GM23338 (cell line): ENCODE data around the gene PRR36. TPM values are rescaled to one million over a fixed set of nuclear protein-coding genes. Genes with fewer than 3 reads are reported as not detected.

Experiments used
- ATAC-seq: fragments of 200-7000 bp; cut with Tn5 transposase; 3 replicates; pipeline ENCODE4 v1.9.1; 2020
- DNase-seq: peaks from one replicate; pipeline ENCODE4 v3.0.0-alpha.2; 2015; ENCODE audit warnings: low spot score
- H2AFZ ChIP-seq: fragments of 200-600 bp; sonication (generic); 2 replicates; pipeline ENCODE4 v1.8.0; 2016; ENCODE audit warnings: antibody characterized with exemption, mild to moderate bottlenecking, moderate library complexity
- H3F3A ChIP-seq: fragments of 200-600 bp; sonication (generic); replicated peaks from 2 replicates; pipeline ENCODE4 v1.8.0; 2017; ENCODE audit warnings: antibody characterized with exemption, mixed run types, low read depth
- H3K27ac ChIP-seq: fragments of 200-600 bp; sonication (generic); 2 replicates; pipeline ENCODE4 v1.6.1; 2016; ENCODE audit warnings: low read depth
- H3K27me3 ChIP-seq: fragments of 200-600 bp; sonication (generic); 2 replicates; pipeline ENCODE4 v1.8.0; 2016; ENCODE audit warnings: mild to moderate bottlenecking, mixed run types, moderate library complexity; ENCODE audit not compliant: insufficient read depth
- H3K36me3 ChIP-seq: fragments of 200-600 bp; sonication (generic); 2 replicates; pipeline ENCODE4 v1.8.0; 2016; ENCODE audit warnings: mild to moderate bottlenecking; ENCODE audit not compliant: insufficient read depth
- H3K4me1 ChIP-seq: fragments of 200-600 bp; sonication (generic); 2 replicates; pipeline ENCODE4 v1.8.0; 2016; ENCODE audit warnings: mild to moderate bottlenecking, moderate library complexity; ENCODE audit not compliant: insufficient read depth
- H3K4me2 ChIP-seq: fragments of 200-600 bp; sonication (generic); 2 replicates; pipeline ENCODE4 v1.7.1; 2017; ENCODE audit warnings: mixed run types
- H3K4me3 ChIP-seq: fragments of 200-600 bp; sonication (generic); 2 replicates; pipeline ENCODE4 v1.6.1; 2016; ENCODE audit warnings: mixed run types
- H3K79me2 ChIP-seq: fragments of 200-600 bp; sonication (generic); replicated peaks from 2 replicates; pipeline ENCODE4 v1.8.0; 2017; ENCODE audit warnings: mild to moderate bottlenecking; ENCODE audit not compliant: insufficient read depth
- H3K9me2 ChIP-seq: fragments of 200-600 bp; sonication (generic); 2 replicates; pipeline ENCODE4 v1.8.0; 2017; ENCODE audit not compliant: insufficient read depth
- H4K20me1 ChIP-seq: fragments of 200-600 bp; sonication (generic); replicated peaks from 2 replicates; pipeline ENCODE4 v1.8.0; 2017; ENCODE audit warnings: mild to moderate bottlenecking; ENCODE audit not compliant: insufficient read depth
- H3K27ac Mint-ChIP-seq: 2 replicates; pipeline ENCODE4 v1.8.0; 2020; ENCODE audit warnings: inconsistent platforms, mild to moderate bottlenecking, moderate library complexity, mixed read lengths
- H3K27me3 Mint-ChIP-seq: 3 replicates; pipeline ENCODE4 v1.8.0; 2022; ENCODE audit warnings: low read depth, mild to moderate bottlenecking, moderate library complexity, mixed read lengths, inconsistent platforms; ENCODE audit not compliant: insufficient read depth, poor library complexity
- H3K36me3 Mint-ChIP-seq: 3 replicates; pipeline ENCODE4 v1.8.0; 2021; ENCODE audit warnings: low read depth, mild to moderate bottlenecking, inconsistent platforms, moderate library complexity, mixed read lengths
- H3K4me1 Mint-ChIP-seq: 3 replicates; pipeline ENCODE4 v1.8.0; 2020; ENCODE audit warnings: mild to moderate bottlenecking, inconsistent platforms, mixed read lengths
- H3K4me3 Mint-ChIP-seq: 3 replicates; pipeline ENCODE4 v1.8.0; 2021; ENCODE audit warnings: moderate library complexity, mild to moderate bottlenecking, inconsistent platforms, mixed read lengths
- H3K9me3 Mint-ChIP-seq: 3 replicates; pipeline ENCODE4 v1.8.0; 2020; ENCODE audit warnings: moderate library complexity, mild to moderate bottlenecking, inconsistent platforms, mixed read lengths
- CREB1 ChIP-seq: fragments of 250-450 bp; sonication (Bioruptor Pico); IDR thresholded peaks from 2 replicates; pipeline ENCODE4 v1.5.0; 2020; ENCODE audit warnings: low read depth, mild to moderate bottlenecking, moderate library complexity
- EZH2 ChIP-seq: fragments of 200-600 bp; sonication (generic); IDR thresholded peaks from one replicate; pipeline ENCODE4 v1.8.0; 2017; ENCODE audit warnings: antibody characterized with exemption, mild to moderate bottlenecking, low read depth; ENCODE audit not compliant: unreplicated experiment
- EZH2phosphoT487 ChIP-seq: fragments of 200-600 bp; sonication (generic); IDR thresholded peaks from one replicate; pipeline ENCODE4 v1.8.1; 2018; ENCODE audit warnings: antibody characterized with exemption; ENCODE audit not compliant: unreplicated experiment
- JUNB ChIP-seq: IDR thresholded peaks from one replicate; pipeline ENCODE4 v1.6.1; 2016; ENCODE audit warnings: antibody characterized with exemption; ENCODE audit not compliant: unreplicated experiment
- NANOG ChIP-seq: IDR thresholded peaks from 2 replicates; pipeline ENCODE4 v1.6.1; 2016; ENCODE audit warnings: antibody characterized with exemption, borderline replicate concordance
- STAT1 ChIP-seq: IDR thresholded peaks from one replicate; pipeline ENCODE4 v1.6.1; 2016; ENCODE audit warnings: antibody characterized with exemption; ENCODE audit not compliant: unreplicated experiment
- ZNF114 ChIP-seq: fragments of 250-450 bp; sonication (Bioruptor Pico); IDR thresholded peaks from 2 replicates; pipeline ENCODE4 v1.5.0; 2020; ENCODE audit warnings: mild to moderate bottlenecking, moderate library complexity
- ZNF331 ChIP-seq: fragments of 250-450 bp; sonication (Bioruptor Pico); IDR thresholded peaks from 2 replicates; pipeline ENCODE4 v1.5.0; 2020; ENCODE audit warnings: low read depth, mild to moderate bottlenecking, moderate library complexity
- polyA plus RNA-seq: library from polyadenylated mRNA; unstranded; fragments of >200 nt; fragmentation: Nextera tagmentation; extraction: Ambion mirVana; gene quantifications from 2 replicates; pipeline ENCODE4 v1.2.1, GENCODE V29; 2016
- total RNA-seq: library from RNA; depleted of rRNA; stranded (reverse); fragments of >200 nt; shearing (Covaris generic); gene quantifications from 2 replicates; pipeline ENCODE4 v1.2.3, GENCODE V29; 2014
- TF ChIP-seq, protein P1 (sequence below): IDR thresholded peaks from one replicate; pipeline ENCODE4 v1.6.1; 2018; ENCODE audit warnings: antibody characterized with exemption; ENCODE audit not compliant: unreplicated experiment
- TF ChIP-seq, protein P2 (sequence below): IDR thresholded peaks from 2 replicates; pipeline ENCODE4 v1.6.1; 2016; ENCODE audit warnings: antibody characterized with exemption
- TF ChIP-seq, protein P3 (sequence below), 2 experiments: fragments of 200-600 bp in 1 of 2; sonication (generic) in 1 of 2; conservative IDR thresholded peaks; 2 replicates each; pipeline versions ENCODE4 v1.5.1 to v1.6.1; 2016 to 2017; ENCODE audit warnings: antibody characterized with exemption in 2 of 2, low read depth in 2 of 2, mild to moderate bottlenecking in 2 of 2, moderate library complexity in 1 of 2

Gene PRR36
- total and polyA plus RNA-seq, 2 experiments from 2014 or later: 17.6 to 17.9 TPM

DNA sequence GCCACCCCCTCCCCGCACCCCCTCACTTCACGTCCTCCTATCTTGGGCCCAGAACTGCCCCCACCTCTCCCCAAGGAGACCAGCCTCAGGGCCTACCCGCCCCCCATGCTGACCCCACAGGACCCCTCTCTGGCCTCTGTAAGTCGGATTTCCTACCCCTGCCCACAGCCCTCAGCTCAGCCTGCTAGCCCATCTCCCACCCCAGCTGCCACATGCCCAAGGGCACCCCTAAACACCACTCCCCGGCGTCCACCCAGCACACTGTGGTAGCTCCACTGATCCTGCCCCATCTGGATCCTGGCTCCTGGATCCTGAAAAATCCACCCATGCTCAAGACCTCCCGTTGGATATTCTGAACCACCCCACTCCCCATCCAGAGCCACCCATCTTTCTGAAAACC, 43.4 kb downstream of the PRR36 start:
- H3K27me3 ChIP-seq: 0 out of 2 replicates have a peak, but pooled peaks cover 6% of the 10 kb centered on the region
- H3K4me3 Mint-ChIP-seq: peak overlapping the region; percentile 73
- peaks cover 21% of the 10 kb centered on the region for H3K27me3 Mint-ChIP-seq
- peaks cover 20% of the 10 kb centered on the region for H3K4me1 Mint-ChIP-seq
- H3K9me2 ChIP-seq: no peaks in the 10 kb centered on the region
- 0 out of 2 replicates have a peak, but pooled peaks cover 3% of the 10 kb centered on the region for H3F3A ChIP-seq
- no peak overlapping the region for H3K27ac Mint-ChIP-seq
- H3K79me2 ChIP-seq: no peaks in the 10 kb centered on the region
- peak overlapping the region; percentile 74 for H3K4me2 ChIP-seq
- peaks cover 8% of the 10 kb centered on the region for H3K4me1 ChIP-seq
- no peak overlapping the region for H2AFZ ChIP-seq
- H3K4me3 ChIP-seq: peak overlapping the region; percentile 60
- DNase-seq: no peak
- no peak overlapping the region for H3K27ac ChIP-seq
- no peaks in the 10 kb centered on the region for H3K36me3 ChIP-seq
- no peaks in the 10 kb centered on the region for H4K20me1 ChIP-seq
- no peaks in the 10 kb centered on the region; the same call in 2 of the 3 replicates for H3K9me3 Mint-ChIP-seq
- TF ChIP-seq JUNB: no peak
- no peak for TF ChIP-seq NANOG
- no peak for TF ChIP-seq EZH2
- no peaks in the 10 kb centered on the region for H3K36me3 Mint-ChIP-seq
- no peak for ATAC-seq

DNA sequence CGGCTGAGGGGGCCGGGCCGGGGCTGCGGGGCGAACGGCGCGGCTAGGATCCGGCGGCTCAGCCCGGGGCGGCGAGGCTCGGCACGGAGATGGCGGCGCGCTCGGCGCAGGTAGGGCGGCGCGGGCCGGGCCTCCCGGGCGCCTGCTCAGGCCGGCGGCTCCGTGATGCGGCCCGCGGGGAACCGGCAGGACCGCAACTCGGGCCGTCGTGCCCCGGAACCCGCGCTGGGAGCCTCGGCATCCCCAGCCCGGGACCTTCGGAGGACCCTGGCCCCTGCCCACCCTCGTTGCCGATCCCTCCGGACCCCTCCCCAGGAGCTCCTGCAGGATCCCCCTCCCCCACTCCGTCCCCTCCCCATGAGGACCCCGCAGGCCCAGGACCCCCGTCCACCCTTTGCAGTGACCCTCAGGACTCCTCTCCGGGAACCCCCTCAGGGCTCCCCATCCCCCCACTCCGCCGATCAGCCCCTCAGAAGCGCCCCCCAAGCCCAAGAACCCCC, 43.9 kb downstream of the PRR36 start:
- Histone ChIP-seq H3K79me2 (no peaks in the 10 kb centered on the region), H3F3A (0 out of 2 replicates have a peak, but pooled peaks cover 3% of the 10 kb centered on the region), H3K27me3 (0 out of 2 replicates have a peak, but pooled peaks cover 6% of the 10 kb centered on the region), H3K4me1 (peaks cover 8% of the 10 kb centered on the region), H4K20me1 (no peaks in the 10 kb centered on the region), H3K4me3 (peak overlapping the region; percentile 60), H2AFZ (no peak overlapping the region), H3K27ac (no peak overlapping the region), H3K4me2 (peak overlapping the region; percentile 74), H3K36me3 (no peaks in the 10 kb centered on the region), H3K9me2 (no peaks in the 10 kb centered on the region)
- H3K9me3 Mint-ChIP-seq: no peaks in the 10 kb centered on the region; the same call in 2 of the 3 replicates
- H3K4me3 Mint-ChIP-seq: peak overlapping the region; percentile 73; the same call in 2 of the 3 replicates
- peaks cover 20% of the 10 kb centered on the region for H3K4me1 Mint-ChIP-seq
- ATAC-seq (no peak), DNase-seq (no peak)
- H3K27me3 Mint-ChIP-seq: peaks cover 21% of the 10 kb centered on the region
- H3K27ac Mint-ChIP-seq: no peak overlapping the region
- H3K36me3 Mint-ChIP-seq: no peaks in the 10 kb centered on the region
- no peak for TF ChIP-seq ZNF331 (CRISPR knock-in tag)
- TF ChIP-seq, protein P1, sequence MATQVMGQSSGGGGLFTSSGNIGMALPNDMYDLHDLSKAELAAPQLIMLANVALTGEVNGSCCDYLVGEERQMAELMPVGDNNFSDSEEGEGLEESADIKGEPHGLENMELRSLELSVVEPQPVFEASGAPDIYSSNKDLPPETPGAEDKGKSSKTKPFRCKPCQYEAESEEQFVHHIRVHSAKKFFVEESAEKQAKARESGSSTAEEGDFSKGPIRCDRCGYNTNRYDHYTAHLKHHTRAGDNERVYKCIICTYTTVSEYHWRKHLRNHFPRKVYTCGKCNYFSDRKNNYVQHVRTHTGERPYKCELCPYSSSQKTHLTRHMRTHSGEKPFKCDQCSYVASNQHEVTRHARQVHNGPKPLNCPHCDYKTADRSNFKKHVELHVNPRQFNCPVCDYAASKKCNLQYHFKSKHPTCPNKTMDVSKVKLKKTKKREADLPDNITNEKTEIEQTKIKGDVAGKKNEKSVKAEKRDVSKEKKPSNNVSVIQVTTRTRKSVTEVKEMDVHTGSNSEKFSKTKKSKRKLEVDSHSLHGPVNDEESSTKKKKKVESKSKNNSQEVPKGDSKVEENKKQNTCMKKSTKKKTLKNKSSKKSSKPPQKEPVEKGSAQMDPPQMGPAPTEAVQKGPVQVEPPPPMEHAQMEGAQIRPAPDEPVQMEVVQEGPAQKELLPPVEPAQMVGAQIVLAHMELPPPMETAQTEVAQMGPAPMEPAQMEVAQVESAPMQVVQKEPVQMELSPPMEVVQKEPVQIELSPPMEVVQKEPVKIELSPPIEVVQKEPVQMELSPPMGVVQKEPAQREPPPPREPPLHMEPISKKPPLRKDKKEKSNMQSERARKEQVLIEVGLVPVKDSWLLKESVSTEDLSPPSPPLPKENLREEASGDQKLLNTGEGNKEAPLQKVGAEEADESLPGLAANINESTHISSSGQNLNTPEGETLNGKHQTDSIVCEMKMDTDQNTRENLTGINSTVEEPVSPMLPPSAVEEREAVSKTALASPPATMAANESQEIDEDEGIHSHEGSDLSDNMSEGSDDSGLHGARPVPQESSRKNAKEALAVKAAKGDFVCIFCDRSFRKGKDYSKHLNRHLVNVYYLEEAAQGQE: no peak
- TF ChIP-seq EZH2phosphoT487: no peak
- TF ChIP-seq CREB1: no peak
- TF ChIP-seq EZH2: no peak
- TF ChIP-seq, protein P2, sequence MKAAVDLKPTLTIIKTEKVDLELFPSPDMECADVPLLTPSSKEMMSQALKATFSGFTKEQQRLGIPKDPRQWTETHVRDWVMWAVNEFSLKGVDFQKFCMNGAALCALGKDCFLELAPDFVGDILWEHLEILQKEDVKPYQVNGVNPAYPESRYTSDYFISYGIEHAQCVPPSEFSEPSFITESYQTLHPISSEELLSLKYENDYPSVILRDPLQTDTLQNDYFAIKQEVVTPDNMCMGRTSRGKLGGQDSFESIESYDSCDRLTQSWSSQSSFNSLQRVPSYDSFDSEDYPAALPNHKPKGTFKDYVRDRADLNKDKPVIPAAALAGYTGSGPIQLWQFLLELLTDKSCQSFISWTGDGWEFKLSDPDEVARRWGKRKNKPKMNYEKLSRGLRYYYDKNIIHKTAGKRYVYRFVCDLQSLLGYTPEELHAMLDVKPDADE: no peak
- no peak for TF ChIP-seq STAT1
- no peak for TF ChIP-seq JUNB
- TF ChIP-seq NANOG: no peak
- no peak for TF ChIP-seq ZNF114 (CRISPR knock-in tag)
- TF ChIP-seq, protein P3, sequence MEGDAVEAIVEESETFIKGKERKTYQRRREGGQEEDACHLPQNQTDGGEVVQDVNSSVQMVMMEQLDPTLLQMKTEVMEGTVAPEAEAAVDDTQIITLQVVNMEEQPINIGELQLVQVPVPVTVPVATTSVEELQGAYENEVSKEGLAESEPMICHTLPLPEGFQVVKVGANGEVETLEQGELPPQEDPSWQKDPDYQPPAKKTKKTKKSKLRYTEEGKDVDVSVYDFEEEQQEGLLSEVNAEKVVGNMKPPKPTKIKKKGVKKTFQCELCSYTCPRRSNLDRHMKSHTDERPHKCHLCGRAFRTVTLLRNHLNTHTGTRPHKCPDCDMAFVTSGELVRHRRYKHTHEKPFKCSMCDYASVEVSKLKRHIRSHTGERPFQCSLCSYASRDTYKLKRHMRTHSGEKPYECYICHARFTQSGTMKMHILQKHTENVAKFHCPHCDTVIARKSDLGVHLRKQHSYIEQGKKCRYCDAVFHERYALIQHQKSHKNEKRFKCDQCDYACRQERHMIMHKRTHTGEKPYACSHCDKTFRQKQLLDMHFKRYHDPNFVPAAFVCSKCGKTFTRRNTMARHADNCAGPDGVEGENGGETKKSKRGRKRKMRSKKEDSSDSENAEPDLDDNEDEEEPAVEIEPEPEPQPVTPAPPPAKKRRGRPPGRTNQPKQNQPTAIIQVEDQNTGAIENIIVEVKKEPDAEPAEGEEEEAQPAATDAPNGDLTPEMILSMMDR (conservative IDR thresholded peaks at IDR 0.05; ENCODE audit: low read depth in 2 of 2): no peak
